22Rv1 (cell line): ENCODE results near the gene LRRC27.

Experiments used
- ZFX ChIP-seq: fragments of 450-650 bp; IDR thresholded peaks from 2 replicates; pipeline ENCODE4 v1.6.1; 2017; ENCODE audit warnings: antibody characterized with exemption, borderline replicate concordance
- TF ChIP-seq, protein P1 (sequence below): fragments of 450-650 bp; IDR thresholded peaks from 2 replicates; pipeline ENCODE4 v1.5.1; 2017; ENCODE audit warnings: mild to moderate bottlenecking

DNA sequence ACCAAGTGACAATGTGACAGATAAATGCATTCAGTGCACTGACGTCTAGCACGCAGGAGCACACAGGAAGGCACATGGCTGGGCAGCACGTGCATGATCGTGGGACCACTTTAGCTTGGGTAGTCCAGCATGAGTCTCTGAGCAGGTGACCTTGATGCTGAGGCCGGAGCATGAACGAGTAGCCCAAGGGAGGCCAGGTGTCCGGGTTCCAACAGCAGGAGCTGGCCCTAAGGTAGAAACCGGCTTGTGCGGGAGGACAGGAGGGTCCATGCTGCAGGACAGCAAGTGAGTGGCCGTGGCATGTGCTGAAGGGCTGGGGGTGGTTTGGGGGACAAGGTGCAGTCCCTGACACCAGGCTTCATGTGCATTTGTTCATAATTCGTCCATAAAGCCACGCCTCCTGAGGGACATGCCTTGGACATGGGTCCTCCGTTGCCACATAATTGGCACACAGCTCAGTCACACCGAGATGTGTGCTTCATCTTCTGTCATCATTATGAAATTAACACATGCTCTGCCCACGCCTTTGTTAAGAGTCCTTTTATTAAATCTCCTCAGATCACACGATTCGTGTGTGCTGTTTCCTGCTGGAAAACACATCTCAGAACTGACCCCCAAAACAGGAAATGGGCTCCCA lies 21.2 kb upstream of the LRRC27 start:
- TF ChIP-seq, protein P1, sequence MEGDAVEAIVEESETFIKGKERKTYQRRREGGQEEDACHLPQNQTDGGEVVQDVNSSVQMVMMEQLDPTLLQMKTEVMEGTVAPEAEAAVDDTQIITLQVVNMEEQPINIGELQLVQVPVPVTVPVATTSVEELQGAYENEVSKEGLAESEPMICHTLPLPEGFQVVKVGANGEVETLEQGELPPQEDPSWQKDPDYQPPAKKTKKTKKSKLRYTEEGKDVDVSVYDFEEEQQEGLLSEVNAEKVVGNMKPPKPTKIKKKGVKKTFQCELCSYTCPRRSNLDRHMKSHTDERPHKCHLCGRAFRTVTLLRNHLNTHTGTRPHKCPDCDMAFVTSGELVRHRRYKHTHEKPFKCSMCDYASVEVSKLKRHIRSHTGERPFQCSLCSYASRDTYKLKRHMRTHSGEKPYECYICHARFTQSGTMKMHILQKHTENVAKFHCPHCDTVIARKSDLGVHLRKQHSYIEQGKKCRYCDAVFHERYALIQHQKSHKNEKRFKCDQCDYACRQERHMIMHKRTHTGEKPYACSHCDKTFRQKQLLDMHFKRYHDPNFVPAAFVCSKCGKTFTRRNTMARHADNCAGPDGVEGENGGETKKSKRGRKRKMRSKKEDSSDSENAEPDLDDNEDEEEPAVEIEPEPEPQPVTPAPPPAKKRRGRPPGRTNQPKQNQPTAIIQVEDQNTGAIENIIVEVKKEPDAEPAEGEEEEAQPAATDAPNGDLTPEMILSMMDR: no peak
- no peak for TF ChIP-seq ZFX
